Measurements from ENCODE around the gene OSBPL9.

The OSBPL9 gene

GRCh38 chr1:51575406-51576084 lies 41.3 kb upstream of the OSBPL9 start (continued):
- no peak for TF ChIP-seq ZBTB49 (tag by site-specific recombination; IDR thresholded peaks at IDR 0.05; ENCODE audit: low read depth)
- TF ChIP-seq ZNF792 (tag by site-specific recombination; IDR thresholded peaks at IDR 0.05): no peak
- peak; percentile 82 for TF ChIP-seq ZNF600 (tag by site-specific recombination; IDR thresholded peaks at IDR 0.05)
- TF ChIP-seq EGR2 (tag by site-specific recombination; IDR thresholded peaks at IDR 0.05; ENCODE audit: low read depth): no peak
- TF ChIP-seq PRDM6 (tag by site-specific recombination; IDR thresholded peaks at IDR 0.05): peak; percentile 65
- TF ChIP-seq ZNF280C (tag by site-specific recombination; IDR thresholded peaks at IDR 0.05): no peak
- TF ChIP-seq ZNF843 (tag by site-specific recombination; IDR thresholded peaks at IDR 0.05): peak; percentile 68; the same call in 1 of the 2 replicates
- no peak for TF ChIP-seq ZNF544 (tag by site-specific recombination; IDR thresholded peaks at IDR 0.05)
- no peak for TF ChIP-seq ZNF18 (tag by site-specific recombination; IDR thresholded peaks at IDR 0.05)
- no peak for TF ChIP-seq ZNF701 (tag by site-specific recombination; IDR thresholded peaks at IDR 0.05)
- no peak for TF ChIP-seq ZNF548 (tag by site-specific recombination; IDR thresholded peaks at IDR 0.05)
- TF ChIP-seq ZNF433 (tag by site-specific recombination; IDR thresholded peaks at IDR 0.05; ENCODE audit: low read depth): no peak
- no peak for TF ChIP-seq ZNF571 (tag by site-specific recombination; IDR thresholded peaks at IDR 0.05)
- no peak; the same call in 1 of the 2 replicates for TF ChIP-seq GLIS2 (tag by site-specific recombination; IDR thresholded peaks at IDR 0.05)
- TF ChIP-seq ZNF184 (tag by site-specific recombination; IDR thresholded peaks at IDR 0.05): peak; percentile 62; the same call in 1 of the 2 replicates
- TF ChIP-seq SETDB1 (IDR thresholded peaks at IDR 0.05; ENCODE audit: insufficient read length, low read length): peak; percentile 60
- no peak for TF ChIP-seq ZNF423 (tag by site-specific recombination; IDR thresholded peaks at IDR 0.05)
- no peak; the same call in 1 of the 2 replicates for TF ChIP-seq ZBTB21 (tag by site-specific recombination; IDR thresholded peaks at IDR 0.05)
- no peak for TF ChIP-seq PATZ1 (tag by site-specific recombination; IDR thresholded peaks at IDR 0.05)
- no peak for TF ChIP-seq ZNF133 (tag by site-specific recombination; IDR thresholded peaks at IDR 0.05)
- peak; percentile 46 for TF ChIP-seq SP7 (tag by site-specific recombination; IDR thresholded peaks at IDR 0.05)
- peak; percentile 52; the same call in 1 of the 2 replicates for TF ChIP-seq KLF10 (tag by site-specific recombination; IDR thresholded peaks at IDR 0.05)
- 0 out of 2 replicates have a peak, but pooled peaks have one; percentile 16 for TF ChIP-seq ZNF558 (tag by site-specific recombination; IDR thresholded peaks at IDR 0.05)
- TF ChIP-seq ZNF148 (tag by site-specific recombination; IDR thresholded peaks at IDR 0.05; ENCODE audit: borderline replicate concordance): no peak
- TF ChIP-seq ZNF514 (tag by site-specific recombination; IDR thresholded peaks at IDR 0.05): no peak
- TF ChIP-seq ZBTB6 (tag by site-specific recombination; IDR thresholded peaks at IDR 0.05): no peak

All from HEK293 (cell line).